HepG2 (cell line): Measurements from ENCODE around the gene SLCO4A1. TPM values are rescaled to one million over a fixed set of nuclear protein-coding genes. Genes with fewer than 3 reads are reported as not detected.

Experiments
- ARID5B ChIP-seq: IDR thresholded peaks from 2 replicates; pipeline ENCODE4 v1.4.0; 2020; ENCODE audit warnings: mild to moderate bottlenecking, missing genetic modification reagents
- BHLHE40 ChIP-seq: IDR thresholded peaks from 2 replicates; pipeline ENCODE4 v1.6.1; 2011; ENCODE audit warnings: low read length, improper control_type of control experiment
- DBP ChIP-seq: sonication (generic); formaldehyde crosslinking; IDR thresholded peaks from 2 replicates; pipeline ENCODE4 v1.4.0; 2020; ENCODE audit warnings: missing genetic modification reagents; ENCODE audit errors: not compliant biosample characterization
- DMAP1 ChIP-seq: IDR thresholded peaks from 2 replicates; pipeline ENCODE4 v1.6.1; 2016
- ELF1 ChIP-seq: sonication (generic); formaldehyde crosslinking; IDR thresholded peaks from 2 replicates; pipeline ENCODE4 v1.4.0; 2020; ENCODE audit warnings: missing genetic modification reagents
- KLF13 ChIP-seq: sonication (generic); formaldehyde crosslinking; IDR thresholded peaks from 2 replicates; pipeline ENCODE4 v1.4.0; 2020; ENCODE audit warnings: mild to moderate bottlenecking, missing genetic modification reagents
- MIER3 ChIP-seq: IDR thresholded peaks from 2 replicates; pipeline ENCODE4 v1.6.1; 2016; ENCODE audit warnings: missing compliant biosample characterization, borderline replicate concordance
- MTF1 ChIP-seq: sonication (generic); formaldehyde crosslinking; IDR thresholded peaks from 2 replicates; pipeline ENCODE4 v1.5.0; 2020; ENCODE audit warnings: missing genetic modification reagents
- MXD4 ChIP-seq: IDR thresholded peaks from 2 replicates; pipeline ENCODE4 v1.6.1; 2016; ENCODE audit warnings: mild to moderate bottlenecking, missing biosample characterization, missing genetic modification reagents
- MYC ChIP-seq: sonication (generic); formaldehyde crosslinking; IDR thresholded peaks from 2 replicates; pipeline ENCODE4 v1.9.0; 2021; ENCODE audit warnings: missing genetic modification reagents, borderline replicate concordance
- NFE2L1 ChIP-seq: sonication (generic); formaldehyde crosslinking; IDR thresholded peaks from 2 replicates; pipeline ENCODE4 v1.4.0; 2020; ENCODE audit warnings: missing genetic modification reagents, mild to moderate bottlenecking, borderline replicate concordance
- REPIN1 ChIP-seq: sonication (generic); formaldehyde crosslinking; IDR thresholded peaks from 2 replicates; pipeline ENCODE4 v1.8.0; 2022; ENCODE audit warnings: missing genetic modification reagents, low read depth, mild to moderate bottlenecking, borderline replicate concordance
- SAP130 ChIP-seq: IDR thresholded peaks from 2 replicates; pipeline ENCODE4 v1.6.1; 2016; ENCODE audit warnings: low read depth
- SMARCC2 ChIP-seq: fragments of 450-650 bp; IDR thresholded peaks from 2 replicates; pipeline ENCODE4 v1.6.1; 2017; ENCODE audit warnings: antibody characterized with exemption, mild to moderate bottlenecking
- SYNCRIP ChIP-seq: fragments of 200-400 bp; formaldehyde crosslinking; IDR thresholded peaks from 2 replicates; pipeline ENCODE4 v1.6.1; 2018; ENCODE audit warnings: mild to moderate bottlenecking, low read depth, low read length; ENCODE audit not compliant: insufficient read depth
- TBX2 ChIP-seq: sonication (generic); formaldehyde crosslinking; IDR thresholded peaks from 2 replicates; pipeline ENCODE4 v1.5.0; 2020; ENCODE audit warnings: missing genetic modification reagents, mild to moderate bottlenecking, borderline replicate concordance
- ZNF160 ChIP-seq: sonication (generic); formaldehyde crosslinking; IDR thresholded peaks from 2 replicates; pipeline ENCODE4 v1.8.0; 2022; ENCODE audit warnings: mild to moderate bottlenecking, inconsistent platforms, missing genetic modification reagents
- ZNF343 ChIP-seq: sonication (generic); formaldehyde crosslinking; IDR thresholded peaks from 2 replicates; pipeline ENCODE4 v1.4.0; 2020; ENCODE audit warnings: mild to moderate bottlenecking, missing genetic modification reagents
- ZNF354B ChIP-seq: sonication (generic); formaldehyde crosslinking; IDR thresholded peaks from 2 replicates; pipeline ENCODE4 v1.8.0; 2022; ENCODE audit warnings: mild to moderate bottlenecking, missing genetic modification reagents
- ZNF382 ChIP-seq: sonication (generic); formaldehyde crosslinking; IDR thresholded peaks from 2 replicates; pipeline ENCODE4 v1.5.0; 2020; ENCODE audit warnings: missing genetic modification reagents, mild to moderate bottlenecking, borderline replicate concordance
- ZNF484 ChIP-seq: sonication (generic); formaldehyde crosslinking; IDR thresholded peaks from 2 replicates; pipeline ENCODE4 v1.5.1; 2020; ENCODE audit warnings: mild to moderate bottlenecking, low read depth, missing genetic modification reagents, borderline replicate concordance
- ZNF709 ChIP-seq: sonication (generic); formaldehyde crosslinking; IDR thresholded peaks from 2 replicates; pipeline ENCODE4 v1.5.0; 2020; ENCODE audit warnings: mild to moderate bottlenecking, missing genetic modification reagents
- polyA plus RNA-seq, 8 experiments: library from polyadenylated mRNA; depleted of rRNA in 3 of 8; stranded (reverse) in 7 of 8; unstranded in 1 of 8; fragments of >200 nt; fragmentation: Illumina TruSeq in 4 of 8; extraction: Trizol in 4 of 8; gene quantifications; 2 replicates each; pipeline versions ENCODE4 v1.2.1 to v1.2.3, GENCODE V29; 2011 to 2016; ENCODE audit warnings: low read depth in 4 of 8, missing spikeins in 1 of 8, mixed read lengths in 1 of 8; ENCODE audit not compliant: insufficient read depth in 1 of 8
- total RNA-seq, 5 experiments: library from RNA; depleted of rRNA; stranded (reverse); fragments of >200 nt; fragmentation: Illumina TruSeq; extraction: Trizol; gene quantifications; 2 replicates each; pipeline ENCODE4 v1.2.3, GENCODE V29; 2016; ENCODE audit warnings: low read depth in 1 of 5
- TF ChIP-seq, protein P1 (sequence below): sonication (generic); formaldehyde crosslinking; IDR thresholded peaks from 2 replicates; pipeline ENCODE4 v1.4.0; 2020; ENCODE audit warnings: missing genetic modification reagents
- TF ChIP-seq, protein P2 (sequence below): sonication (generic); formaldehyde crosslinking; IDR thresholded peaks from 2 replicates; pipeline ENCODE4 v1.4.0; 2020; ENCODE audit warnings: mild to moderate bottlenecking, missing genetic modification reagents

SLCO4A1 gene
- total and polyA plus RNA-seq, 2 of the 13 experiments (the other 11 are each of a cell fraction or from before 2014, with no cell fraction given) = 55.5 to 112 TPM

DNA sequence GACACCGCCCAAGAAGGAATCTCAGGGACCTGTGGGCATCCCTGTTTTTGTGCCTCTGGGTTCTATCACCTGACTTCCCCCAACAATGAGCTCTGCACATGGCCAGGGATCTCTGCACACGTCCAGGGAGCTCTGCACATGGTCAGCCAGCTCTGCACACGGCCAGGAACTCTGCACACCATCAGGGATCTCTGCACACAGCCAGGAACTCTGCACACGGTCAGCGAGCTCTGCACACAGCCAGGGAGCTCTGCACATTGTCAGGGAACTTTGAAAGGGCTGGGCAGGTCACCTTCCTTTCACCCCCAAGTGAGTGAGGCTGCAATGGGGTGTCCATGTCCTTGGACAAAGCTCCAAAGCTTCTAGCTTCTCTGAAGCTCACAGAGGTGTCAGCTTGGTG, 5.2 kb upstream of the SLCO4A1 start (continued):
- no peak for TF ChIP-seq DBP (CRISPR knock-in tag)
- no peak for TF ChIP-seq SMARCC2
- TF ChIP-seq, protein P1, sequence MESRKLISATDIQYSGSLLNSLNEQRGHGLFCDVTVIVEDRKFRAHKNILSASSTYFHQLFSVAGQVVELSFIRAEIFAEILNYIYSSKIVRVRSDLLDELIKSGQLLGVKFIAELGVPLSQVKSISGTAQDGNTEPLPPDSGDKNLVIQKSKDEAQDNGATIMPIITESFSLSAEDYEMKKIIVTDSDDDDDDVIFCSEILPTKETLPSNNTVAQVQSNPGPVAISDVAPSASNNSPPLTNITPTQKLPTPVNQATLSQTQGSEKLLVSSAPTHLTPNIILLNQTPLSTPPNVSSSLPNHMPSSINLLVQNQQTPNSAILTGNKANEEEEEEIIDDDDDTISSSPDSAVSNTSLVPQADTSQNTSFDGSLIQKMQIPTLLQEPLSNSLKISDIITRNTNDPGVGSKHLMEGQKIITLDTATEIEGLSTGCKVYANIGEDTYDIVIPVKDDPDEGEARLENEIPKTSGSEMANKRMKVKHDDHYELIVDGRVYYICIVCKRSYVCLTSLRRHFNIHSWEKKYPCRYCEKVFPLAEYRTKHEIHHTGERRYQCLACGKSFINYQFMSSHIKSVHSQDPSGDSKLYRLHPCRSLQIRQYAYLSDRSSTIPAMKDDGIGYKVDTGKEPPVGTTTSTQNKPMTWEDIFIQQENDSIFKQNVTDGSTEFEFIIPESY (CRISPR knock-in tag) = no peak
- peak; percentile 70; the same call in 1 of the 2 replicates for TF ChIP-seq MYC (CRISPR knock-in tag)
- TF ChIP-seq ZNF354B (CRISPR knock-in tag) = 0 out of 2 replicates have a peak, but pooled peaks have one; percentile 51
- no peak for TF ChIP-seq SYNCRIP
- no peak for TF ChIP-seq ARID5B (CRISPR knock-in tag)
- 0 out of 2 replicates have a peak, but pooled peaks have one; percentile 29 for TF ChIP-seq TBX2 (CRISPR knock-in tag)
- TF ChIP-seq MIER3 (CRISPR knock-in tag) = no peak
- no peak for TF ChIP-seq ZNF484 (CRISPR knock-in tag)
- TF ChIP-seq ZNF160 = no peak
- peak; percentile 24; the same call in 1 of the 2 replicates for TF ChIP-seq REPIN1 (CRISPR knock-in tag)
- no peak for TF ChIP-seq BHLHE40
- no peak for TF ChIP-seq ZNF709 (CRISPR knock-in tag)
- 0 out of 2 replicates have a peak, but pooled peaks have one; percentile 54 for TF ChIP-seq NFE2L1 (CRISPR knock-in tag)
- 0 out of 2 replicates have a peak, but pooled peaks have one; percentile 3 for TF ChIP-seq SAP130 (CRISPR knock-in tag)
- TF ChIP-seq ZNF343 = no peak
- no peak for TF ChIP-seq MXD4 (CRISPR knock-in tag)
- 0 out of 2 replicates have a peak, but pooled peaks have one; percentile 25 for TF ChIP-seq DMAP1 (CRISPR knock-in tag)
- no peak for TF ChIP-seq ZNF382 (CRISPR knock-in tag)
- TF ChIP-seq, protein P2, sequence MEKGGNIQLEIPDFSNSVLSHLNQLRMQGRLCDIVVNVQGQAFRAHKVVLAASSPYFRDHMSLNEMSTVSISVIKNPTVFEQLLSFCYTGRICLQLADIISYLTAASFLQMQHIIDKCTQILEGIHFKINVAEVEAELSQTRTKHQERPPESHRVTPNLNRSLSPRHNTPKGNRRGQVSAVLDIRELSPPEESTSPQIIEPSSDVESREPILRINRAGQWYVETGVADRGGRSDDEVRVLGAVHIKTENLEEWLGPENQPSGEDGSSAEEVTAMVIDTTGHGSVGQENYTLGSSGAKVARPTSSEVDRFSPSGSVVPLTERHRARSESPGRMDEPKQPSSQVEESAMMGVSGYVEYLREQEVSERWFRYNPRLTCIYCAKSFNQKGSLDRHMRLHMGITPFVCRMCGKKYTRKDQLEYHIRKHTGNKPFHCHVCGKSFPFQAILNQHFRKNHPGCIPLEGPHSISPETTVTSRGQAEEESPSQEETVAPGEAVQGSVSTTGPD (CRISPR knock-in tag) = no peak
- peak; percentile 98 for TF ChIP-seq MTF1
- TF ChIP-seq ELF1 (CRISPR knock-in tag) = no peak
- peak; percentile 39; the same call in 1 of the 2 replicates for TF ChIP-seq KLF13 (CRISPR knock-in tag)
